CD14-positive monocyte (primary cell): ENCODE measurements around the gene CNTN2. TPM values are rescaled to one million over a fixed set of nuclear protein-coding genes. Genes with fewer than 3 reads are reported as not detected.

Source experiments
- DNase-seq, 3 donors: peaks; one replicate each; pipeline ENCODE4 v3.0.0-alpha.2; 2011 to 2022
- H2AFZ ChIP-seq: 2 replicates; pipeline ENCODE4 v1.6.0; 2012; ENCODE audit warnings: mild to moderate bottlenecking, low read depth, low read length, inconsistent platforms; ENCODE audit not compliant: insufficient read depth, poor library complexity, severe bottlenecking
- H3K27ac ChIP-seq, 2 donors: 1 replicate in 1 of 2; 2 replicates in 1 of 2; pipeline ENCODE4 v1.5.1; 2012 to 2013; ENCODE audit warnings: low read length in 2 of 2, control low read depth in 1 of 2, inconsistent platforms in 1 of 2, low read depth in 1 of 2, mild to moderate bottlenecking in 1 of 2
- H3K27me3 ChIP-seq, 2 donors: one replicate each; pipeline versions ENCODE4 v1.6.0 to v1.6.1; 2011 to 2013; ENCODE audit warnings: low read length in 2 of 2; ENCODE audit not compliant: control insufficient read depth in 2 of 2, insufficient read depth in 2 of 2
- H3K36me3 ChIP-seq, 2 donors: replicated peaks in 1 of 2; 1 replicate in 1 of 2; 2 replicates in 1 of 2; pipeline versions ENCODE4 v1.5.1 to v1.6.1; 2012 to 2013; ENCODE audit warnings: low read length in 2 of 2, control low read depth in 1 of 2, inconsistent platforms in 1 of 2, mild to moderate bottlenecking in 1 of 2; ENCODE audit not compliant: insufficient read depth in 2 of 2, control insufficient read depth in 1 of 2
- H3K4me1 ChIP-seq, 2 donors: 1 replicate in 1 of 2; 2 replicates in 1 of 2; pipeline versions ENCODE4 v1.5.1 to v1.6.1; 2012 to 2013; ENCODE audit warnings: low read length in 2 of 2, control low read depth in 1 of 2, inconsistent platforms in 1 of 2, mild to moderate bottlenecking in 1 of 2, moderate library complexity in 1 of 2; ENCODE audit not compliant: insufficient read depth in 2 of 2, control insufficient read depth in 1 of 2
- H3K4me2 ChIP-seq: replicated peaks from 2 replicates; pipeline ENCODE3; 2012; ENCODE audit warnings: low read length, moderate library complexity, mild to moderate bottlenecking; ENCODE audit not compliant: poor library complexity, severe bottlenecking; ENCODE audit errors: extremely low read depth
- H3K4me3 ChIP-seq, 3 experiments: fragments of 200-600 bp in 1 of 3; sonication (generic) in 1 of 3; replicated peaks in 1 of 3; 1 replicate in 2 of 3; 2 replicates in 1 of 3; pipeline ENCODE4 v1.5.1; 2011 to 2013; ENCODE audit warnings: low read length in 3 of 3, mild to moderate bottlenecking in 3 of 3, control low read depth in 2 of 3, low read depth in 2 of 3, inconsistent platforms in 1 of 3, moderate library complexity in 1 of 3
- H3K79me2 ChIP-seq: 2 replicates; pipeline ENCODE4 v1.6.0; 2012; ENCODE audit warnings: mild to moderate bottlenecking, control low read depth, inconsistent platforms, low read length, moderate library complexity; ENCODE audit not compliant: insufficient read depth
- H3K9ac ChIP-seq: 2 replicates; pipeline ENCODE4 v1.6.0; 2017; ENCODE audit warnings: low read length, mild to moderate bottlenecking; ENCODE audit not compliant: insufficient read depth, poor library complexity, severe bottlenecking
- H3K9me3 ChIP-seq, 2 donors: replicated peaks in 1 of 2; 1 replicate in 1 of 2; 2 replicates in 1 of 2; pipeline versions ENCODE4 v1.5.1 to v1.6.1; 2012 to 2013; ENCODE audit warnings: low read length in 2 of 2, control low read depth in 1 of 2; ENCODE audit not compliant: control insufficient read depth in 1 of 2, insufficient read depth in 1 of 2
- H4K20me1 ChIP-seq: 2 replicates; pipeline ENCODE4 v1.6.0; 2012; ENCODE audit warnings: mild to moderate bottlenecking, low read length, control low read depth, moderate library complexity; ENCODE audit not compliant: insufficient read depth
- H3K27ac Mint-ChIP-seq, 7 donors: one replicate each; pipeline ENCODE4 v1.8.0; 2020; ENCODE audit warnings: mild to moderate bottlenecking in 7 of 7, mixed read lengths in 7 of 7, moderate library complexity in 6 of 7, inconsistent platforms in 2 of 7
- H3K27me3 Mint-ChIP-seq, 3 donors: one replicate each; pipeline ENCODE4 v1.8.0; 2021 to 2022; ENCODE audit warnings: low read depth in 3 of 3, mild to moderate bottlenecking in 3 of 3, mixed read lengths in 3 of 3, moderate library complexity in 3 of 3, inconsistent platforms in 1 of 3
- H3K36me3 Mint-ChIP-seq, 2 donors: one replicate each; pipeline ENCODE4 v1.8.0; 2020; ENCODE audit warnings: mixed read lengths in 2 of 2, inconsistent platforms in 1 of 2, mild to moderate bottlenecking in 1 of 2
- H3K4me1 Mint-ChIP-seq: one replicate; pipeline ENCODE4 v1.8.0; 2020; ENCODE audit warnings: mild to moderate bottlenecking, mixed read lengths
- H3K4me3 Mint-ChIP-seq, 2 donors: one replicate each; pipeline ENCODE4 v1.8.0; 2020; ENCODE audit warnings: mild to moderate bottlenecking in 2 of 2, mixed read lengths in 2 of 2, moderate library complexity in 1 of 2
- H3K9me3 Mint-ChIP-seq, 7 donors: one replicate each; pipeline ENCODE4 v1.8.0; 2020 to 2022; ENCODE audit warnings: mixed read lengths in 7 of 7, mild to moderate bottlenecking in 6 of 7, moderate library complexity in 6 of 7, inconsistent platforms in 2 of 7
- CTCF ChIP-seq: fragments of 200-600 bp; IDR thresholded peaks from one replicate; pipeline ENCODE4 v1.8.0; 2022; ENCODE audit warnings: antibody characterized with exemption, mild to moderate bottlenecking
- WGBS: methylation state at CpG from one replicate; pipeline ENCODE4 v1.1.5; 2013; ENCODE audit warnings: missing lambda C conversion rate; ENCODE audit not compliant: insufficient coverage; 5-methylcytosine and 5-hydroxymethylcytosine counted together
- intact Hi-C, 2 donors: fragments of 100-400 bp; cut with micrococcal nuclease; formaldehyde crosslinking; loops; one replicate each; pipeline versions ENCODE4 v1.15.0 to v1.15.1; 2023
- polyA plus RNA-seq, 3 donors: library from polyadenylated mRNA; depleted of rRNA in 1 of 3; unstranded in 2 of 3; stranded (reverse) in 1 of 3; fragments of 300-500 nt in 2 of 3; fragments of >200 nt in 1 of 3; fragmentation: Illumina TruSeq in 2 of 3; gene quantifications; 1 replicate in 2 of 3; 2 replicates in 1 of 3; pipeline ENCODE4 v1.2.3, GENCODE V29; 2012 to 2021

CNTN2 gene
- polyA plus RNA-seq, 3 donors, result not detected

GRCh38 chr1:205013683-205014367 lies 29.2 kb upstream of the CNTN2 start:
- no peak overlapping the region for H3K27ac ChIP-seq
- Mint-ChIP-seq H3K27ac (peak overlapping the region in 2 of 7 donors; percentile 28 to 31), H3K9me3 (peaks cover 0 to 2% (median 0%) of the 10 kb centered on the region in 7 donors), H3K27me3 (peaks cover 2 to 4% (median 3%) of the 10 kb centered on the region in 3 donors), H3K36me3 (no peaks in the 10 kb centered on the region), H3K4me3 (no peak overlapping the region), H3K4me1 (peaks cover 6% of the 10 kb centered on the region)
- no peak for DNase-seq
- WGBS, result 28% methylated on average over 3 of the region's 6 CpGs
- H4K20me1 ChIP-seq, result no peaks in the 10 kb centered on the region
- intact Hi-C loops, result no loop called here
- no peak overlapping the region for H2AFZ ChIP-seq
- H3K4me2 ChIP-seq, result no peak overlapping the region
- no peaks in the 10 kb centered on the region for H3K4me1 ChIP-seq
- no peak overlapping the region for H3K9ac ChIP-seq
- no peaks in the 10 kb centered on the region for H3K79me2 ChIP-seq
- H3K27me3 ChIP-seq, result no peaks in the 10 kb centered on the region
- no peaks in the 10 kb centered on the region for H3K36me3 ChIP-seq
- no peak overlapping the region for H3K4me3 ChIP-seq
- H3K9me3 ChIP-seq, result no peaks in the 10 kb centered on the region
- TF ChIP-seq CTCF, result no peak

GRCh38 chr1:205014783-205015182 lies 28.2 kb upstream of the CNTN2 start:
- Mint-ChIP-seq H3K4me1 (peaks cover 6% of the 10 kb centered on the region), H3K9me3 (peaks cover 0 to 2% (median 0%) of the 10 kb centered on the region in 7 donors), H3K4me3 (no peak overlapping the region), H3K36me3 (no peaks in the 10 kb centered on the region), H3K27ac (peak overlapping the region in 1 of 7 donors; percentile 18), H3K27me3 (peaks cover 1 to 4% (median 3%) of the 10 kb centered on the region in 3 donors)
- Histone ChIP-seq H2AFZ (no peak overlapping the region), H3K4me3 (no peak overlapping the region), H3K4me2 (no peak overlapping the region), H3K36me3 (no peaks in the 10 kb centered on the region), H3K9ac (no peak overlapping the region), H3K9me3 (no peaks in the 10 kb centered on the region), H4K20me1 (no peaks in the 10 kb centered on the region), H3K79me2 (no peaks in the 10 kb centered on the region), H3K27ac (no peak overlapping the region), H3K4me1 (no peaks in the 10 kb centered on the region), H3K27me3 (no peaks in the 10 kb centered on the region)
- peak in 1 of 3 donors; percentile 7 for DNase-seq
- no peak for TF ChIP-seq CTCF
- no CpG with 5 or more reads among the region's 10 CpGs for WGBS
- intact Hi-C loops, result no loop called here
